Smooth muscle cell (in vitro differentiated cells): Measurements from ENCODE around the gene TMEM184B. TPM values are rescaled to one million over a fixed set of nuclear protein-coding genes. Genes with fewer than 3 reads are reported as not detected.

Source experiments
- DNase-seq: peaks from one replicate; lab custom pipeline; 2025; ENCODE audit not compliant: unreplicated experiment; lab: John Stamatoyannopoulos, UW
- H2AFZ ChIP-seq: fragments of 200-600 bp; sonication (generic); 2 replicates; pipeline ENCODE4 v1.6.0; 2016; ENCODE audit warnings: antibody characterized with exemption, low read depth, mild to moderate bottlenecking
- H3F3A ChIP-seq: fragments of 200-600 bp; sonication (generic); 2 replicates; pipeline ENCODE4 v1.6.0; 2017; ENCODE audit warnings: antibody characterized with exemption, low read depth
- H3K27ac ChIP-seq: fragments of 200-600 bp; sonication (generic); 2 replicates; pipeline ENCODE4 v1.5.1; 2016; ENCODE audit warnings: low read depth, mild to moderate bottlenecking
- H3K27me3 ChIP-seq: fragments of 200-600 bp; sonication (generic); 2 replicates; pipeline ENCODE4 v1.6.1; 2016; ENCODE audit warnings: low read depth, mild to moderate bottlenecking
- H3K36me3 ChIP-seq: fragments of 200-600 bp; sonication (generic); 2 replicates; pipeline ENCODE4 v1.5.1; 2016; ENCODE audit warnings: low read depth
- H3K4me1 ChIP-seq: fragments of 200-600 bp; sonication (generic); 2 replicates; pipeline ENCODE4 v1.5.1; 2016; ENCODE audit warnings: low read depth
- H3K4me2 ChIP-seq: fragments of 200-600 bp; sonication (generic); 2 replicates; pipeline ENCODE4 v1.6.0; 2016; ENCODE audit warnings: mild to moderate bottlenecking
- H3K4me3 ChIP-seq: fragments of 200-600 bp; sonication (generic); 2 replicates; pipeline ENCODE4 v1.5.1; 2016; ENCODE audit warnings: mild to moderate bottlenecking
- H3K79me2 ChIP-seq: fragments of 200-600 bp; sonication (generic); 2 replicates; pipeline ENCODE4 v1.6.0; 2016; ENCODE audit warnings: low read depth, mild to moderate bottlenecking
- H3K9ac ChIP-seq: fragments of 200-600 bp; sonication (generic); 2 replicates; pipeline ENCODE4 v1.6.0; 2016; ENCODE audit warnings: low read depth
- H3K9me3 ChIP-seq: fragments of 200-600 bp; sonication (generic); replicated peaks from 2 replicates; pipeline ENCODE4 v1.5.1; 2016; ENCODE audit warnings: low read depth
- H4K20me1 ChIP-seq: fragments of 200-600 bp; sonication (generic); 2 replicates; pipeline ENCODE4 v1.6.0; 2016; ENCODE audit warnings: low read depth
- CTCF ChIP-seq: fragments of 200-600 bp; sonication (generic); IDR thresholded peaks from 2 replicates; pipeline ENCODE4 v1.5.1; 2017; ENCODE audit warnings: borderline replicate concordance, mild to moderate bottlenecking, antibody characterized with exemption; ENCODE audit not compliant: insufficient read depth, poor library complexity, severe bottlenecking
- WGBS: methylation state at CpG from one replicate; pipeline ENCODE4 v1.1.7; 2016; ENCODE audit warnings: low lambda C conversion rate; 5-methylcytosine and 5-hydroxymethylcytosine counted together
- polyA plus RNA-seq: library from polyadenylated mRNA; unstranded; fragments of >200 nt; fragmentation: Nextera tagmentation; extraction: Ambion mirVana; gene quantifications from 2 replicates; pipeline ENCODE4 v1.2.1, GENCODE V29; 2016
- total RNA-seq: library from RNA; depleted of rRNA; stranded (reverse); fragments of >200 nt; gene quantifications from 2 replicates; pipeline ENCODE4 v1.2.3, GENCODE V29; 2014

TMEM184B gene
- total and polyA plus RNA-seq, 2 experiments from 2014 or later: 34.1 to 96.3 TPM

GRCh38 chr22:38249301-38249700 lies 23.5 kb downstream of the TMEM184B start:
- WGBS: 94% methylated on average over 3 of the region's 3 CpGs
- Histone ChIP-seq H3K79me2 (peaks cover 64% of the 10 kb centered on the region), H4K20me1 (peaks cover 85% of the 10 kb centered on the region), H3F3A (no peaks in the 10 kb centered on the region), H3K36me3 (no peaks in the 10 kb centered on the region), H3K27me3 (no peaks in the 10 kb centered on the region), H2AFZ (no peak overlapping the region), H3K4me3 (no peak overlapping the region), H3K27ac (no peak overlapping the region), H3K4me2 (no peak overlapping the region), H3K9ac (no peak overlapping the region), H3K4me1 (no peaks in the 10 kb centered on the region), H3K9me3 (no peaks in the 10 kb centered on the region)
- no peak for TF ChIP-seq CTCF
- DNase-seq: no peak

- Histone ChIP-seq H3K9ac (no peak overlapping the region), H3K4me1 (no peaks in the 10 kb centered on the region), H3F3A (no peaks in the 10 kb centered on the region), H3K36me3 (no peaks in the 10 kb centered on the region), H4K20me1 (peaks cover 75% of the 10 kb centered on the region), H3K79me2 (peaks cover 54% of the 10 kb centered on the region), H3K4me3 (no peak overlapping the region), H3K4me2 (no peak overlapping the region), H3K9me3 (no peaks in the 10 kb centered on the region), H2AFZ (no peak overlapping the region), H3K27ac (no peak overlapping the region), H3K27me3 (no peaks in the 10 kb centered on the region)
- 99% methylated on average over 6 of the region's 6 CpGs for WGBS
- no peak for DNase-seq
- no peak for TF ChIP-seq CTCF
Measured at GRCh38 chr22:38248280-38248679, 24.5 kb downstream of the TMEM184B start.

GRCh38 chr22:38247713-38248112 lies 25.1 kb downstream of the TMEM184B start:
- Histone ChIP-seq H3K4me2 (no peak overlapping the region), H3K27ac (no peak overlapping the region), H3F3A (no peaks in the 10 kb centered on the region), H3K9me3 (no peaks in the 10 kb centered on the region), H3K36me3 (no peaks in the 10 kb centered on the region), H3K27me3 (no peaks in the 10 kb centered on the region), H3K4me3 (no peak overlapping the region), H3K79me2 (peaks cover 49% of the 10 kb centered on the region), H3K9ac (no peak overlapping the region), H2AFZ (no peak overlapping the region), H3K4me1 (no peaks in the 10 kb centered on the region), H4K20me1 (peaks cover 70% of the 10 kb centered on the region)
- no peak for TF ChIP-seq CTCF
- 94% methylated on average over 12 of the region's 12 CpGs for WGBS
- no peak for DNase-seq

GRCh38 chr22:38246692-38247091 lies 26.1 kb downstream of the TMEM184B start:
- Histone ChIP-seq H3K9ac (no peak overlapping the region), H3K4me3 (no peak overlapping the region), H3K9me3 (no peaks in the 10 kb centered on the region), H3K27ac (no peak overlapping the region), H3K27me3 (no peaks in the 10 kb centered on the region), H3K36me3 (no peaks in the 10 kb centered on the region), H3K79me2 (peaks cover 38% of the 10 kb centered on the region), H3F3A (no peaks in the 10 kb centered on the region), H3K4me2 (no peak overlapping the region), H4K20me1 (peaks cover 59% of the 10 kb centered on the region), H3K4me1 (no peaks in the 10 kb centered on the region), H2AFZ (no peak overlapping the region)
- 92% methylated on average over 5 of the region's 5 CpGs for WGBS
- no peak for DNase-seq
- no peak for TF ChIP-seq CTCF
